DMS114 treated with DMSO at 0.1 percent for 48 hours (cell line): ENCODE results near the gene CNTNAP2.

Experiments
- DNase-seq: peaks from one replicate; lab custom pipeline; 2025; ENCODE audit not compliant: unreplicated experiment; lab: John Stamatoyannopoulos, UW

The CNTNAP2 gene

GRCh38 chr7:146414373-146414772, 297.8 kb downstream of the CNTNAP2 start:
- no peak for DNase-seq

GRCh38 chr7:146414937-146415336, 298.3 kb downstream of the CNTNAP2 start:
- DNase-seq = no peak

GRCh38 chr7:146417176-146417575, 300.6 kb downstream of the CNTNAP2 start:
- DNase-seq = no peak

GRCh38 chr7:146423446-146423845, 306.8 kb downstream of the CNTNAP2 start:
- DNase-seq = no peak

- DNase-seq = no peak
Observed at GRCh38 chr7:146424084-146424483, 307.5 kb downstream of the CNTNAP2 start.

- DNase-seq = no peak
Observed at GRCh38 chr7:146433501-146433900, 316.9 kb downstream of the CNTNAP2 start.

- DNase-seq = no peak
Observed at GRCh38 chr7:146443102-146443501, 326.5 kb downstream of the CNTNAP2 start.

- no peak for DNase-seq
Observed at GRCh38 chr7:146449625-146450024, 333.0 kb downstream of the CNTNAP2 start.

GRCh38 chr7:146455091-146455655, 338.6 kb downstream of the CNTNAP2 start:
- DNase-seq = no peak

- no peak for DNase-seq
Observed at GRCh38 chr7:146479040-146479439, 362.4 kb downstream of the CNTNAP2 start.

GRCh38 chr7:146486519-146486918, 369.9 kb downstream of the CNTNAP2 start:
- DNase-seq = no peak

GRCh38 chr7:146492017-146492416, 375.4 kb downstream of the CNTNAP2 start:
- DNase-seq = no peak

GRCh38 chr7:146494952-146495596, 378.5 kb downstream of the CNTNAP2 start:
- no peak for DNase-seq

GRCh38 chr7:146496657-146497056, 380.1 kb downstream of the CNTNAP2 start:
- no peak for DNase-seq

GRCh38 chr7:146499970-146500369, 383.4 kb downstream of the CNTNAP2 start:
- no peak for DNase-seq

GRCh38 chr7:146503844-146504243, 387.2 kb downstream of the CNTNAP2 start:
- DNase-seq = no peak

- DNase-seq = no peak
Observed at GRCh38 chr7:146510088-146510680, 393.6 kb downstream of the CNTNAP2 start.

GRCh38 chr7:146514304-146514703, 397.7 kb downstream of the CNTNAP2 start:
- no peak for DNase-seq

GRCh38 chr7:146528581-146528980, 412.0 kb downstream of the CNTNAP2 start:
- DNase-seq = no peak

- no peak for DNase-seq
Observed at GRCh38 chr7:146539836-146540235, 423.2 kb downstream of the CNTNAP2 start.

- DNase-seq = no peak
Observed at GRCh38 chr7:146542101-146542500, 425.5 kb downstream of the CNTNAP2 start.

- DNase-seq = no peak
Observed at GRCh38 chr7:146544748-146545147, 428.1 kb downstream of the CNTNAP2 start.

- no peak for DNase-seq
Observed at GRCh38 chr7:146548816-146549215, 432.2 kb downstream of the CNTNAP2 start.
